ENCODE measurements around the gene TST. TPM values are rescaled to one million over a fixed set of nuclear protein-coding genes. Genes with fewer than 3 reads are reported as not detected.

Gene TST
- total and polyA plus RNA-seq, 2 donors (not counting 1 experiment from before 2014, with no cell fraction given): 1.4 to 5.9 TPM

DNA sequence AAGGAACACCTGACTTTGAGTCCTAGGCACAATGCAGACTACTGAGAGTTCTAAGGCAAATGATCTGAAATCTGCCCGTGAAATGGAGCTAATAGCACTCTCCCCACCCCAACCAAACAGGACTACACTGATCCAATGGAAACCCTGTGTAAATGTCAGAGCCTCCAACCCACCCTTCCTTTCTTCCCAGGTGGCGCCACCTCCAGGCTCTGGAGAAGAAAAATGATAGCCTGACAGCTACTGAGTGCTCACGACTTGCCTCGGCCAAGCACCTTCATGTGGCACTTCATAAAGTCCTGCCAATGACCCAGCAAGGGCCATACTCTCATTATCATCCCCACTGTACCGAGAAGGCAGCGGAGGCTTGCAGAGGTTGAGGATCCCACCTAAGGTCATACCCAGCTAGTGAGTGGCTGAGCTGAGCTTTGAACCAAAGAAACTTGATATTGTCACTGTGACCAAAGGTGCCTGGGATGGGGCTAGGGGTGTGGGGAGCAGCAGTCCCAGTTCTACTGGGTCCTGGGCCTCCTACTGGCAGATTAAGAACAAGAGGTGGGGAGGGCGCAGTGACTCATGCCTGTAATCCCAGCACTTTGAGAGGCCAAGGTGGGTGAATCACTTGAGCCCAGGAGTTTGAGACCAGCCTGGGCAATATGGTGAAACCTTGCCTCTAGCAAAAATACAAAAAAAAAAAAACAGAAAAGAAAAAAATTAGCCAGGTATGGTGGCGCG is 20.5 kb downstream of the TST start:
- intact Hi-C loops (cut with micrococcal nuclease): no loop called here
- POLR2A ChIA-PET: no interaction called here
- ATAC-seq (ENCODE audit: low read depth): no peak
- no peaks in the 10 kb centered on the region for H3K9me3 ChIP-seq (ENCODE audit: control extremely low read depth in 1 of 3, control insufficient read depth in 2 of 3, insufficient read depth in 1 of 3, low read length in 2 of 3)
- no peak for DNase-seq
- no peaks in the 10 kb centered on the region for H3K79me2 ChIP-seq (ENCODE audit: control insufficient read depth, insufficient read depth, low read length)
- Mint-ChIP-seq H3K4me3 (no peak overlapping the region), H3K27me3 (peaks cover 31% of the 10 kb centered on the region), H3K27ac (no peak overlapping the region), H3K9me3 (ENCODE audit: insufficient read depth) (no peaks in the 10 kb centered on the region), H3K4me1 (no peaks in the 10 kb centered on the region)
- no peak overlapping the region for H3K4me3 ChIP-seq (ENCODE audit: control extremely low read depth in 1 of 5, extremely low read depth in 1 of 5, insufficient read depth in 1 of 5, low read depth in 2 of 5, low read length in 4 of 5)
- no peaks in the 10 kb centered on the region for H3K4me1 ChIP-seq (ENCODE audit: control insufficient read depth in 2 of 2, insufficient read depth in 2 of 2, low read length in 2 of 2)
- no peak overlapping the region for H3K27ac ChIP-seq (ENCODE audit: low read length in 2 of 2)
- no peaks in the 10 kb centered on the region for H4K20me1 ChIP-seq (ENCODE audit: control insufficient read depth, insufficient read depth, low read length, poor library complexity, severe bottlenecking)
- H3K36me3 ChIP-seq (replicated peaks in 1 of 2; ENCODE audit: control extremely low read depth in 1 of 2, control insufficient read depth in 1 of 2, extremely low read depth in 1 of 2, insufficient read depth in 2 of 2, low read length in 1 of 2): no peaks in the 10 kb centered on the region
- no peak overlapping the region for H3K9ac ChIP-seq (ENCODE audit: low read length)
- no peak overlapping the region for H2AFZ ChIP-seq (ENCODE audit: insufficient read depth, low read depth, low read length, poor library complexity, severe bottlenecking)
- H3K27me3 ChIP-seq (replicated peaks in 1 of 4; ENCODE audit: control extremely low read depth in 1 of 4, control insufficient read depth in 3 of 4, insufficient read depth in 4 of 4, low read length in 3 of 4): peaks cover 0 to 7% (median 3%) of the 10 kb centered on the region in 4 experiments
- CTCF ChIA-PET: interaction anchor here (1.4 kb wide), 2 partner anchors 45 to 241 kb away, joined by 4 to 7 read pairs; no protein-coding TSS in a partner anchor
- TF ChIP-seq CTCF (IDR thresholded peaks at IDR 0.05) (no peak), EZH2 (IDR thresholded peaks at IDR 0.05; ENCODE audit: borderline replicate concordance, insufficient read depth, low read depth, low read length, poor library complexity, severe bottlenecking) (no peak)
- WGBS (ENCODE audit: insufficient coverage): 92% methylated on average over 7 of the region's 9 CpGs
- H3K4me2 ChIP-seq (replicated peaks; ENCODE audit: low read depth, low read length, poor library complexity, severe bottlenecking): no peak overlapping the region

- no peak overlapping the region for H3K4me2 ChIP-seq (replicated peaks; ENCODE audit: low read depth, low read length, poor library complexity, severe bottlenecking)
- ChIA-PET POLR2A (no interaction called here), CTCF (interaction anchor here (1.4 to 1.8 kb wide), 3 partner anchors 46 to 240 kb away, joined by 4 to 7 read pairs (median 4); no protein-coding TSS in a partner anchor)
- H3K9me3 ChIP-seq (ENCODE audit: control extremely low read depth in 1 of 3, control insufficient read depth in 2 of 3, insufficient read depth in 1 of 3, low read length in 2 of 3): no peaks in the 10 kb centered on the region
- H2AFZ ChIP-seq (ENCODE audit: insufficient read depth, low read depth, low read length, poor library complexity, severe bottlenecking): no peak overlapping the region
- no peaks in the 10 kb centered on the region for H3K79me2 ChIP-seq (ENCODE audit: control insufficient read depth, insufficient read depth, low read length)
- intact Hi-C loops (cut with micrococcal nuclease): no loop called here
- peaks cover 31% of the 10 kb centered on the region for H3K27me3 Mint-ChIP-seq
- TF ChIP-seq EZH2 (IDR thresholded peaks at IDR 0.05; ENCODE audit: borderline replicate concordance, insufficient read depth, low read depth, low read length, poor library complexity, severe bottlenecking): no peak
- no peak for TF ChIP-seq CTCF (IDR thresholded peaks at IDR 0.05)
- H3K36me3 ChIP-seq (replicated peaks in 1 of 2; ENCODE audit: control extremely low read depth in 1 of 2, control insufficient read depth in 1 of 2, extremely low read depth in 1 of 2, insufficient read depth in 2 of 2, low read length in 1 of 2): no peaks in the 10 kb centered on the region
- H3K4me1 ChIP-seq (ENCODE audit: control insufficient read depth in 2 of 2, insufficient read depth in 2 of 2, low read length in 2 of 2): no peaks in the 10 kb centered on the region
- no peaks in the 10 kb centered on the region for H4K20me1 ChIP-seq (ENCODE audit: control insufficient read depth, insufficient read depth, low read length, poor library complexity, severe bottlenecking)
- no peak overlapping the region for H3K27ac ChIP-seq (ENCODE audit: low read length in 2 of 2)
- no peak overlapping the region for H3K4me3 ChIP-seq (ENCODE audit: control extremely low read depth in 1 of 5, extremely low read depth in 1 of 5, insufficient read depth in 1 of 5, low read depth in 2 of 5, low read length in 4 of 5)
- no peaks in the 10 kb centered on the region for H3K9me3 Mint-ChIP-seq (ENCODE audit: insufficient read depth)
- ATAC-seq (ENCODE audit: low read depth): no peak
- H3K9ac ChIP-seq (ENCODE audit: low read length): no peak overlapping the region
- peaks cover 0 to 7% (median 1%) of the 10 kb centered on the region in 4 experiments for H3K27me3 ChIP-seq (replicated peaks in 1 of 4; ENCODE audit: control extremely low read depth in 1 of 4, control insufficient read depth in 3 of 4, insufficient read depth in 4 of 4, low read length in 3 of 4)
- no peak overlapping the region for H3K27ac Mint-ChIP-seq
- DNase-seq: no peak
- WGBS (ENCODE audit: insufficient coverage): no CpG with 5 or more reads among the region's 2 CpGs
- no peak overlapping the region for H3K4me3 Mint-ChIP-seq
- H3K4me1 Mint-ChIP-seq: no peaks in the 10 kb centered on the region
These were observed 21.5 kb downstream of the TST start for GRCh38 chr22:36997746-36998145.
